ENCODE measurements around the gene BDKRB2.

The BDKRB2 gene

DNA sequence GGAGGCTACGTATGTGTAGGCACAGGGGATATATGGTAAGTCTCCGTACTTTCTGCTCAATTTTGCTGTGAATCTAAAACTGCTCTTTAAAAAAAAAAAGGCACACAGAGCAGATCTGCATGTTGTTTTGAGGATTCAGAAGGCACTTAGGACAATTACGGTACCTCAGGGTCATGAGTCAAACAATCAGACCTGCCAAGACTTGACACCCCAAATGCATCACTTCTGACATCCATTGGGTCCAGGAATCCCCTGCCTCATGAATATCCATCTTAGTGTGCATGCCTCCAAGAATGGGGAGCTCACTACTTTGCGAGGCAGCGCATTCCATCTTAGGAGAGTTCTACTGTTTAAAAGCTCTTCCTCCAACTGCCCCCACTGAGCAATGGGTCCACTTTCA, 3.0 kb downstream of the BDKRB2 start:
- H3K4me3 ChIP-seq (replicated peaks; ENCODE audit: insufficient read depth, low read length): no peak overlapping the region
- H3K27me3 ChIP-seq (ENCODE audit: insufficient read depth, poor library complexity, severe bottlenecking): no peaks in the 10 kb centered on the region
- TF ChIP-seq POLR2AphosphoS5 (IDR thresholded peaks at IDR 0.05; ENCODE audit: low read depth) (no peak), SPI1 (IDR thresholded peaks at IDR 0.05; ENCODE audit: borderline replicate concordance, low read depth) (no peak), GABPA (IDR thresholded peaks at IDR 0.05; ENCODE audit: low read depth) (no peak)
- TF ChIP-seq, protein P1, sequence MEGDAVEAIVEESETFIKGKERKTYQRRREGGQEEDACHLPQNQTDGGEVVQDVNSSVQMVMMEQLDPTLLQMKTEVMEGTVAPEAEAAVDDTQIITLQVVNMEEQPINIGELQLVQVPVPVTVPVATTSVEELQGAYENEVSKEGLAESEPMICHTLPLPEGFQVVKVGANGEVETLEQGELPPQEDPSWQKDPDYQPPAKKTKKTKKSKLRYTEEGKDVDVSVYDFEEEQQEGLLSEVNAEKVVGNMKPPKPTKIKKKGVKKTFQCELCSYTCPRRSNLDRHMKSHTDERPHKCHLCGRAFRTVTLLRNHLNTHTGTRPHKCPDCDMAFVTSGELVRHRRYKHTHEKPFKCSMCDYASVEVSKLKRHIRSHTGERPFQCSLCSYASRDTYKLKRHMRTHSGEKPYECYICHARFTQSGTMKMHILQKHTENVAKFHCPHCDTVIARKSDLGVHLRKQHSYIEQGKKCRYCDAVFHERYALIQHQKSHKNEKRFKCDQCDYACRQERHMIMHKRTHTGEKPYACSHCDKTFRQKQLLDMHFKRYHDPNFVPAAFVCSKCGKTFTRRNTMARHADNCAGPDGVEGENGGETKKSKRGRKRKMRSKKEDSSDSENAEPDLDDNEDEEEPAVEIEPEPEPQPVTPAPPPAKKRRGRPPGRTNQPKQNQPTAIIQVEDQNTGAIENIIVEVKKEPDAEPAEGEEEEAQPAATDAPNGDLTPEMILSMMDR (IDR thresholded peaks at IDR 0.05; ENCODE audit: insufficient read depth, low read length): no peak
- TF ChIP-seq, protein P2, sequence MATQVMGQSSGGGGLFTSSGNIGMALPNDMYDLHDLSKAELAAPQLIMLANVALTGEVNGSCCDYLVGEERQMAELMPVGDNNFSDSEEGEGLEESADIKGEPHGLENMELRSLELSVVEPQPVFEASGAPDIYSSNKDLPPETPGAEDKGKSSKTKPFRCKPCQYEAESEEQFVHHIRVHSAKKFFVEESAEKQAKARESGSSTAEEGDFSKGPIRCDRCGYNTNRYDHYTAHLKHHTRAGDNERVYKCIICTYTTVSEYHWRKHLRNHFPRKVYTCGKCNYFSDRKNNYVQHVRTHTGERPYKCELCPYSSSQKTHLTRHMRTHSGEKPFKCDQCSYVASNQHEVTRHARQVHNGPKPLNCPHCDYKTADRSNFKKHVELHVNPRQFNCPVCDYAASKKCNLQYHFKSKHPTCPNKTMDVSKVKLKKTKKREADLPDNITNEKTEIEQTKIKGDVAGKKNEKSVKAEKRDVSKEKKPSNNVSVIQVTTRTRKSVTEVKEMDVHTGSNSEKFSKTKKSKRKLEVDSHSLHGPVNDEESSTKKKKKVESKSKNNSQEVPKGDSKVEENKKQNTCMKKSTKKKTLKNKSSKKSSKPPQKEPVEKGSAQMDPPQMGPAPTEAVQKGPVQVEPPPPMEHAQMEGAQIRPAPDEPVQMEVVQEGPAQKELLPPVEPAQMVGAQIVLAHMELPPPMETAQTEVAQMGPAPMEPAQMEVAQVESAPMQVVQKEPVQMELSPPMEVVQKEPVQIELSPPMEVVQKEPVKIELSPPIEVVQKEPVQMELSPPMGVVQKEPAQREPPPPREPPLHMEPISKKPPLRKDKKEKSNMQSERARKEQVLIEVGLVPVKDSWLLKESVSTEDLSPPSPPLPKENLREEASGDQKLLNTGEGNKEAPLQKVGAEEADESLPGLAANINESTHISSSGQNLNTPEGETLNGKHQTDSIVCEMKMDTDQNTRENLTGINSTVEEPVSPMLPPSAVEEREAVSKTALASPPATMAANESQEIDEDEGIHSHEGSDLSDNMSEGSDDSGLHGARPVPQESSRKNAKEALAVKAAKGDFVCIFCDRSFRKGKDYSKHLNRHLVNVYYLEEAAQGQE (IDR thresholded peaks at IDR 0.05; ENCODE audit: insufficient replicate concordance, low read depth): no peak
- no peak overlapping the region for H3K27ac ChIP-seq (replicated peaks)
- DNase-seq (ENCODE audit: low read depth in 1 of 2, low spot score in 1 of 2): no peak

DNA sequence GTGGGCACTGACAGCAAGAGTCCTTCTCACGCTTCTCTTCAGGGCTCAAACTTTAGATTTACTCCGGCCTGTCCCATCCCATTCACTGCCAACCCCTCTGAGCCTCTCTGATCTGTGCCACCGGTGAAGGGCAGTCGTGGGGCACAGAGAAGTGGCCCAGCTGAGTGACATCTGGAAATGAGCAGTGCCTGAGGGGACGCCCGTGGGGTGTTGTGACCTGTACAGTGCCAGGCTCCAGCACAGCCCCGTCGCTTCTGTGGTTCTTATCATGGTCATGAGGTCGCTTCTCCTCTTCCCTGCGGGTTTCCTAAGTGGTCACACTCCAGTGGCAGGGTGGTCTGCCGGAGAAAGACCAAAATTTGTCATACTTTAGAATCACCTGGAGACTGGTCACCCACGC, 4.1 kb downstream of the BDKRB2 start:
- no peak for DNase-seq (ENCODE audit: low read depth in 1 of 2, low spot score in 1 of 2)
- H3K4me3 ChIP-seq (replicated peaks; ENCODE audit: insufficient read depth, low read length): no peak overlapping the region
- TF ChIP-seq POLR2AphosphoS5 (IDR thresholded peaks at IDR 0.05; ENCODE audit: low read depth) (no peak), SPI1 (IDR thresholded peaks at IDR 0.05; ENCODE audit: borderline replicate concordance, low read depth) (no peak), GABPA (IDR thresholded peaks at IDR 0.05; ENCODE audit: low read depth) (no peak)
- TF ChIP-seq, protein P2 (IDR thresholded peaks at IDR 0.05; ENCODE audit: insufficient replicate concordance, low read depth): no peak
- TF ChIP-seq, protein P1 (IDR thresholded peaks at IDR 0.05; ENCODE audit: insufficient read depth, low read length): no peak
- no peaks in the 10 kb centered on the region for H3K27me3 ChIP-seq (ENCODE audit: insufficient read depth, poor library complexity, severe bottlenecking)
- no peak overlapping the region for H3K27ac ChIP-seq (replicated peaks)

DNA sequence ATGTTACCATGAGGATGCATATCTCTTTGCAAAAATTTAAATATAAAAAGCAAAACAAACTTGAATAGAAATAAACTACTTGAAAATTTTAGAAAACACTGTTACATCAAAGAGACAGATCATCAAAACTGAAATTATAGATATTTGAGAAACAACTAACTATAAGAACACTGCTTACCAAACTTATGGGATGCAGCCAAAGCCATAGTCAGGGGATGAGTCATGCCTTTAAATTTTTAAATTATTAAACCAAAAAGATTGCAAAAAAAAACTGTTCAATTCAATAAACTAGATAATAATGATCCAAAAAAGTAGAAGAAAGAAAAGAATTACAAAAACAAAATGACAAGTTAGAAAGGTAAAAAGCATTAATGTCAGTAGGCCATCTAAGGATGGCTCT, 7.5 kb downstream of the BDKRB2 start:
- TF ChIP-seq SPI1 (IDR thresholded peaks at IDR 0.05; ENCODE audit: borderline replicate concordance, low read depth) (no peak), POLR2AphosphoS5 (IDR thresholded peaks at IDR 0.05; ENCODE audit: low read depth) (no peak), GABPA (IDR thresholded peaks at IDR 0.05; ENCODE audit: low read depth) (no peak)
- TF ChIP-seq, protein P1 (IDR thresholded peaks at IDR 0.05; ENCODE audit: insufficient read depth, low read length): no peak
- TF ChIP-seq, protein P2 (IDR thresholded peaks at IDR 0.05; ENCODE audit: insufficient replicate concordance, low read depth): no peak
- peaks cover 2% of the 10 kb centered on the region for H3K27me3 ChIP-seq (ENCODE audit: insufficient read depth, poor library complexity, severe bottlenecking)
- H3K27ac ChIP-seq (replicated peaks): no peak overlapping the region
- no peak for DNase-seq (ENCODE audit: low read depth in 1 of 2, low spot score in 1 of 2)
- no peak overlapping the region for H3K4me3 ChIP-seq (replicated peaks; ENCODE audit: insufficient read depth, low read length)
